GM19043 (cell line): ENCODE results near the gene ARFGAP2.

Experiments
- ATAC-seq: cut with Tn5 transposase; IDR thresholded peaks from one replicate; pipeline ENCODE4 v1.9.1; 2021; ENCODE audit warnings: low read depth; ENCODE audit not compliant: unreplicated experiment

Gene ARFGAP2

GRCh38 chr11:47172740-47173336 lies 3.8 kb downstream of the ARFGAP2 start:
- ATAC-seq = no peak

- ATAC-seq = no peak
These were observed 4.8 kb downstream of the ARFGAP2 start for GRCh38 chr11:47171856-47172255.

GRCh38 chr11:47171061-47171838 lies 5.4 kb downstream of the ARFGAP2 start:
- ATAC-seq = no peak

GRCh38 chr11:47166368-47166767 lies 10.3 kb downstream of the ARFGAP2 start:
- no peak for ATAC-seq

- no peak for ATAC-seq
These were observed 11.3 kb downstream of the ARFGAP2 start for GRCh38 chr11:47165253-47165840.

- no peak for ATAC-seq
These were observed 12.4 kb downstream of the ARFGAP2 start for GRCh38 chr11:47164321-47164720.

- no peak for ATAC-seq
These were observed 12.8 kb downstream of the ARFGAP2 start for GRCh38 chr11:47163898-47164297.

- ATAC-seq = no peak
These were observed 13.5 kb downstream of the ARFGAP2 start for GRCh38 chr11:47163193-47163592.

GRCh38 chr11:47162426-47162825 lies 14.3 kb downstream of the ARFGAP2 start:
- no peak for ATAC-seq

- no peak for ATAC-seq
These were observed 14.8 kb downstream of the ARFGAP2 start for GRCh38 chr11:47161890-47162289.

- peak; percentile 59 for ATAC-seq
These were observed 15.4 kb downstream of the ARFGAP2 start for GRCh38 chr11:47161134-47161854.

- no peak for ATAC-seq
These were observed 15.9 kb downstream of the ARFGAP2 start for GRCh38 chr11:47160753-47161133.

- ATAC-seq = no peak
These were observed 18.4 kb downstream of the ARFGAP2 start for GRCh38 chr11:47158242-47158641.

- no peak for ATAC-seq
These were observed 18.9 kb downstream of the ARFGAP2 start for GRCh38 chr11:47157805-47158204.

- no peak for ATAC-seq
These were observed 19.7 kb downstream of the ARFGAP2 start for GRCh38 chr11:47156951-47157350.

GRCh38 chr11:47156333-47156732 lies 20.3 kb downstream of the ARFGAP2 start:
- ATAC-seq = no peak

GRCh38 chr11:47155879-47156278 lies 20.8 kb downstream of the ARFGAP2 start:
- no peak for ATAC-seq

- no peak for ATAC-seq
These were observed 21.8 kb downstream of the ARFGAP2 start for GRCh38 chr11:47154616-47155570.

- peak; percentile 51 for ATAC-seq
These were observed 23.4 kb downstream of the ARFGAP2 start for GRCh38 chr11:47152953-47153950.
